Activated T-cell treated with anti-CD3 and anti-CD28 coated beads, Interleukin-2, amount 50 U/mL, for 4 hours (primary cell): Measurements from ENCODE around the gene CARD9. TPM values are rescaled to one million over a fixed set of nuclear protein-coding genes. Genes with fewer than 3 reads are reported as not detected.
A peak's percentile ranks its signal among the peaks of the same experiment; 100 is the strongest.

Experiments used
- ATAC-seq, 2 donors: fragments of 200-7000 bp; cut with Tn5 transposase; one replicate each; pipeline ENCODE4 v1.10.0; 2021
- DNase-seq: peaks from one replicate; pipeline ENCODE4 v3.0.0-alpha.2; 2020
- H3K27me3 Mint-ChIP-seq: one replicate; pipeline ENCODE4 v1.8.0; 2021; ENCODE audit warnings: low read depth, mixed read lengths
- H3K36me3 Mint-ChIP-seq: one replicate; pipeline ENCODE4 v1.8.0; 2022; ENCODE audit warnings: mixed read lengths; ENCODE audit not compliant: insufficient read depth
- H3K4me1 Mint-ChIP-seq: one replicate; pipeline ENCODE4 v1.8.0; 2021; ENCODE audit warnings: low read depth, mixed read lengths
- H3K4me3 Mint-ChIP-seq: one replicate; pipeline ENCODE4 v1.8.0; 2021; ENCODE audit warnings: mild to moderate bottlenecking, moderate library complexity, mixed read lengths
- H3K9me3 Mint-ChIP-seq: one replicate; pipeline ENCODE4 v1.8.0; 2021; ENCODE audit warnings: mixed read lengths
- total RNA-seq, 3 donors: library from RNA; stranded (reverse); gene quantifications; one replicate each; pipeline ENCODE4 v1.2.1, GENCODE V29; 2021

Gene CARD9
- total RNA-seq, 3 donors from 2014 or later: 1.4 to 3.4 (median 2.4) TPM

- ATAC-seq: no peak
- Mint-ChIP-seq H3K27me3 (no peaks in the 10 kb centered on the region), H3K9me3 (no peaks in the 10 kb centered on the region), H3K4me1 (peaks cover 2% of the 10 kb centered on the region), H3K4me3 (no peak overlapping the region), H3K36me3 (no peaks in the 10 kb centered on the region)
- DNase-seq: no peak
These were observed 27.4 kb downstream of the CARD9 start for GRCh38 chr9:136346157-136346481.

GRCh38 chr9:136345281-136346156, 27.9 kb downstream of the CARD9 start:
- DNase-seq (no peak), ATAC-seq (no peak)
- Mint-ChIP-seq H3K9me3 (no peaks in the 10 kb centered on the region), H3K36me3 (no peaks in the 10 kb centered on the region), H3K27me3 (no peaks in the 10 kb centered on the region), H3K4me3 (no peak overlapping the region), H3K4me1 (peaks cover 2% of the 10 kb centered on the region)

- no peaks in the 10 kb centered on the region for H3K27me3 Mint-ChIP-seq
- no peaks in the 10 kb centered on the region for H3K9me3 Mint-ChIP-seq
- no peak overlapping the region for H3K4me3 Mint-ChIP-seq
- H3K36me3 Mint-ChIP-seq: no peaks in the 10 kb centered on the region
- DNase-seq (no peak), ATAC-seq (no peak)
- peaks cover 2% of the 10 kb centered on the region for H3K4me1 Mint-ChIP-seq
These were observed 28.8 kb downstream of the CARD9 start for GRCh38 chr9:136344544-136345280.

- ATAC-seq (no peak), DNase-seq (no peak)
- Mint-ChIP-seq H3K9me3 (no peaks in the 10 kb centered on the region), H3K36me3 (no peaks in the 10 kb centered on the region), H3K4me1 (peaks cover 2% of the 10 kb centered on the region), H3K4me3 (no peak overlapping the region), H3K27me3 (no peaks in the 10 kb centered on the region)
These were observed 29.6 kb downstream of the CARD9 start for GRCh38 chr9:136343884-136344269.

- Mint-ChIP-seq H3K4me3 (no peak overlapping the region), H3K27me3 (no peaks in the 10 kb centered on the region), H3K36me3 (no peaks in the 10 kb centered on the region), H3K4me1 (peaks cover 2% of the 10 kb centered on the region), H3K9me3 (no peaks in the 10 kb centered on the region)
- peak in 1 of 2 donors; percentile 3 for ATAC-seq
- DNase-seq: no peak
These were observed 30.2 kb downstream of the CARD9 start for GRCh38 chr9:136343121-136343883.

- DNase-seq (peak; percentile 46), ATAC-seq (peak; percentile 55 to 69)
- Mint-ChIP-seq H3K4me3 (no peak overlapping the region), H3K9me3 (no peaks in the 10 kb centered on the region), H3K36me3 (no peaks in the 10 kb centered on the region), H3K4me1 (peaks cover 2% of the 10 kb centered on the region), H3K27me3 (no peaks in the 10 kb centered on the region)
These were observed 31.0 kb downstream of the CARD9 start for GRCh38 chr9:136342181-136343120.

- ATAC-seq: no peak
- no peaks in the 10 kb centered on the region for H3K36me3 Mint-ChIP-seq
- H3K27me3 Mint-ChIP-seq: no peaks in the 10 kb centered on the region
- no peaks in the 10 kb centered on the region for H3K9me3 Mint-ChIP-seq
- no peak overlapping the region for H3K4me3 Mint-ChIP-seq
- no peak for DNase-seq
- peaks cover 2% of the 10 kb centered on the region for H3K4me1 Mint-ChIP-seq
These were observed 31.7 kb downstream of the CARD9 start for GRCh38 chr9:136341769-136342168.

- no peak overlapping the region for H3K4me3 Mint-ChIP-seq
- DNase-seq: no peak
- no peaks in the 10 kb centered on the region for H3K9me3 Mint-ChIP-seq
- no peaks in the 10 kb centered on the region for H3K36me3 Mint-ChIP-seq
- no peaks in the 10 kb centered on the region for H3K27me3 Mint-ChIP-seq
- H3K4me1 Mint-ChIP-seq: peaks cover 2% of the 10 kb centered on the region
- ATAC-seq: no peak
These were observed 32.3 kb downstream of the CARD9 start for GRCh38 chr9:136341042-136341655.

GRCh38 chr9:136340356-136341041, 33.0 kb downstream of the CARD9 start:
- ATAC-seq (no peak), DNase-seq (no peak)
- no peaks in the 10 kb centered on the region for H3K27me3 Mint-ChIP-seq
- H3K9me3 Mint-ChIP-seq: no peaks in the 10 kb centered on the region
- H3K4me1 Mint-ChIP-seq: peaks cover 2% of the 10 kb centered on the region
- H3K36me3 Mint-ChIP-seq: no peaks in the 10 kb centered on the region
- no peak overlapping the region for H3K4me3 Mint-ChIP-seq

- Mint-ChIP-seq H3K4me1 (peaks cover 2% of the 10 kb centered on the region), H3K27me3 (no peaks in the 10 kb centered on the region), H3K9me3 (no peaks in the 10 kb centered on the region), H3K4me3 (no peak overlapping the region), H3K36me3 (no peaks in the 10 kb centered on the region)
- no peak for DNase-seq
- no peak for ATAC-seq
These were observed 33.5 kb downstream of the CARD9 start for GRCh38 chr9:136339958-136340310.

GRCh38 chr9:136339173-136339957, 34.1 kb downstream of the CARD9 start:
- Mint-ChIP-seq H3K4me1 (peaks cover 2% of the 10 kb centered on the region), H3K4me3 (no peak overlapping the region), H3K9me3 (no peaks in the 10 kb centered on the region), H3K27me3 (no peaks in the 10 kb centered on the region), H3K36me3 (no peaks in the 10 kb centered on the region)
- no peak for DNase-seq
- peak in 1 of 2 donors; percentile 53 for ATAC-seq

GRCh38 chr9:136338511-136338910, 35.0 kb downstream of the CARD9 start:
- Mint-ChIP-seq H3K4me3 (no peak overlapping the region), H3K9me3 (no peaks in the 10 kb centered on the region), H3K36me3 (no peaks in the 10 kb centered on the region), H3K4me1 (peaks cover 2% of the 10 kb centered on the region), H3K27me3 (no peaks in the 10 kb centered on the region)
- ATAC-seq: no peak
- no peak for DNase-seq
